OCI-LY7 (cell line): Measurements from ENCODE around the gene SORBS2. TPM values are rescaled to one million over a fixed set of nuclear protein-coding genes. Genes with fewer than 3 reads are reported as not detected.

Experiments used
- BruUV-seq: library from RNA; stranded (reverse); fragments of 400-500 nt; replicated peaks from 2 replicates; lab custom pipeline; 2021; lab: Mats Ljungman, UMichigan
- CTCF ChIA-PET: fragments of 300-600 bp; sonication (Branson Sonifier 250); formaldehyde crosslinking; loops from one replicate; lab custom pipeline; 2022; ENCODE audit warnings: antibody characterized with exemption; ENCODE audit not compliant: unreplicated experiment; lab: Charles Lee
- POLR2A ChIA-PET: fragments of 300-600 bp; sonication (Branson Sonifier 250); formaldehyde crosslinking; loops from one replicate; lab custom pipeline; 2022; ENCODE audit warnings: antibody characterized with exemption; lab: Charles Lee
- DNase-seq: peaks from one replicate; pipeline ENCODE4 v3.0.0-alpha.2; 2015; ENCODE audit warnings: low spot score
- H2AFZ ChIP-seq: fragments of 200-600 bp; sonication (generic), shearing (Covaris generic); 2 replicates; pipeline ENCODE4 v1.6.1; 2014; ENCODE audit warnings: mild to moderate bottlenecking, antibody characterized with exemption, low read length, moderate library complexity
- H3K27ac ChIP-seq: fragments of 200-600 bp; sonication (generic); 2 replicates; pipeline ENCODE4 v1.5.1; 2014; ENCODE audit warnings: mixed run types, low read depth, mild to moderate bottlenecking, moderate library complexity, low read length, inconsistent platforms; ENCODE audit not compliant: poor library complexity, severe bottlenecking
- H3K36me3 ChIP-seq: fragments of 200-600 bp; sonication (generic); 2 replicates; pipeline ENCODE4 v1.6.1; 2014; ENCODE audit warnings: mild to moderate bottlenecking, antibody characterized with exemption, low read length, moderate library complexity, mixed read lengths; ENCODE audit not compliant: insufficient read depth
- H3K4me1 ChIP-seq: fragments of 200-600 bp; sonication (generic); 2 replicates; pipeline ENCODE4 v1.5.1; 2014; ENCODE audit warnings: mild to moderate bottlenecking, low read length; ENCODE audit not compliant: insufficient read depth, poor library complexity, severe bottlenecking
- H3K4me2 ChIP-seq: fragments of 200-600 bp; sonication (generic); 2 replicates; pipeline ENCODE4 v1.6.1; 2014; ENCODE audit warnings: mild to moderate bottlenecking, low read length
- H3K4me3 ChIP-seq: fragments of 200-600 bp; sonication (generic); 2 replicates; pipeline ENCODE4 v1.5.1; 2014; ENCODE audit warnings: mild to moderate bottlenecking, low read depth, low read length; ENCODE audit not compliant: poor library complexity, severe bottlenecking
- H3K79me2 ChIP-seq: fragments of 200-600 bp; sonication (generic); 2 replicates; pipeline ENCODE4 v1.6.1; 2016; ENCODE audit warnings: low read depth, mild to moderate bottlenecking, low read length, moderate library complexity, mixed read lengths; ENCODE audit not compliant: insufficient read depth
- H3K9me2 ChIP-seq: fragments of 200-600 bp; sonication (generic); 2 replicates; pipeline ENCODE4 v1.6.1; 2016; ENCODE audit warnings: mild to moderate bottlenecking, low read length, mixed read lengths; ENCODE audit not compliant: insufficient read depth
- H3K9me3 ChIP-seq: fragments of 200-600 bp; sonication (generic); 2 replicates; pipeline ENCODE4 v1.6.1; 2014; ENCODE audit warnings: mild to moderate bottlenecking, mixed run types, low read length, mixed read lengths
- H4K20me1 ChIP-seq: fragments of 200-600 bp; sonication (generic); 2 replicates; pipeline ENCODE4 v1.6.1; 2014; ENCODE audit warnings: mild to moderate bottlenecking, antibody characterized with exemption, low read length, moderate library complexity, mixed read lengths; ENCODE audit not compliant: insufficient read depth
- EZH2phosphoT487 ChIP-seq: fragments of 200-600 bp; sonication (generic); IDR thresholded peaks from 2 replicates; pipeline ENCODE4 v1.6.1; 2018; ENCODE audit warnings: low read depth, borderline replicate concordance, mild to moderate bottlenecking, mixed run types, antibody characterized with exemption, low read length, moderate library complexity, mixed read lengths
- intact Hi-C: fragments of 100-400 bp; cut with micrococcal nuclease; formaldehyde crosslinking; loops from one replicate; pipeline ENCODE4 v1.10.0; 2022; ENCODE audit not compliant: unreplicated experiment
- total RNA-seq, 2 experiments: library from RNA; depleted of rRNA in 1 of 2; stranded (reverse); fragments of >200 nt in 1 of 2; shearing (Covaris generic) in 1 of 2; gene quantifications; 2 replicates each; pipeline ENCODE4 v1.2.3, GENCODE V29; 2014 to 2022
- TF ChIP-seq, protein P1 (sequence below): fragments of 200-600 bp; sonication (generic); conservative IDR thresholded peaks from 2 replicates; pipeline ENCODE4 v1.5.1; 2014; ENCODE audit warnings: mild to moderate bottlenecking, antibody characterized with exemption, low read length, moderate library complexity, mixed read lengths

SORBS2 gene
- total RNA-seq, 2 experiments from 2014 or later: 33.2 to 43.5 TPM

DNA sequence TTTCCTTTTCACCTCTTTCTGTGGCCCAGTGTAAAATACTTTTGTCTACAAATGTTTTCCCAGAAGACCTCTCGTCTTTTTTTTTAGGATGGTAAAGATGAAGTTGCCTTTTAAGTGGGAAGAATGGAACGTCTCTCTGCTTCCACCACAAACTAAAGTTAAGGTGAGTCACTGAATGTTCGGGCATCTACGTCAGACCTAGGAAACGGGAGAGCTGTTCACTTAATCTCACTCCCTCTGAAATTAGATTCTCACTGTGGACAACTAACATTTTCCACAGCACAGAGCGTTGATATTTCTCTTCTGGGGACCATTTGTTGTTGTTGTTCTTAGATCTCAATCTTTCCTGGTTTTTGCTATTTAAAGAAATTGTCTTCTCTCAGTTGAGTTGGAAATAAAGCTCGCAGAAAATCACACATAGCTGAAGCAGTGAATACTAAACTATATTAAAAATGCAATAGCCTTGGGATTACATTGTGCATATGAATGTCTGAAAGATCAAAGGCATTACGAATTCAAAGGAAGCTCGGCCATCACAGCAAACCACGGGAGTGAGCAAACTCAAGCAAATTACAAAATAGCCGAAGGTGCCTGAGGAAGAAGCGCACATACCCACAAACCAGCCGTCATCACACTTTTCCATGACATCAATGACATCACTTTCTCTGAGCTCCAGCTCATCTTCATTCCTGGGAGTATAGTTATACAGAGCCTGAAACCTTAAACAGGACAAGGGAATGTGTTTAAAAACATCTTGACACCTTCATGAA, 222.7 kb downstream of the SORBS2 start:
- Histone ChIP-seq H3K79me2 (no peaks in the 10 kb centered on the region), H3K36me3 (no peaks in the 10 kb centered on the region), H3K9me3 (no peaks in the 10 kb centered on the region), H3K4me2 (no peak overlapping the region), H4K20me1 (no peaks in the 10 kb centered on the region), H2AFZ (no peak overlapping the region), H3K27ac (no peak overlapping the region), H3K4me3 (no peak overlapping the region), H3K9me2 (no peaks in the 10 kb centered on the region), H3K4me1 (peaks cover 29% of the 10 kb centered on the region)
- no peak for TF ChIP-seq EZH2phosphoT487
- TF ChIP-seq, protein P1, sequence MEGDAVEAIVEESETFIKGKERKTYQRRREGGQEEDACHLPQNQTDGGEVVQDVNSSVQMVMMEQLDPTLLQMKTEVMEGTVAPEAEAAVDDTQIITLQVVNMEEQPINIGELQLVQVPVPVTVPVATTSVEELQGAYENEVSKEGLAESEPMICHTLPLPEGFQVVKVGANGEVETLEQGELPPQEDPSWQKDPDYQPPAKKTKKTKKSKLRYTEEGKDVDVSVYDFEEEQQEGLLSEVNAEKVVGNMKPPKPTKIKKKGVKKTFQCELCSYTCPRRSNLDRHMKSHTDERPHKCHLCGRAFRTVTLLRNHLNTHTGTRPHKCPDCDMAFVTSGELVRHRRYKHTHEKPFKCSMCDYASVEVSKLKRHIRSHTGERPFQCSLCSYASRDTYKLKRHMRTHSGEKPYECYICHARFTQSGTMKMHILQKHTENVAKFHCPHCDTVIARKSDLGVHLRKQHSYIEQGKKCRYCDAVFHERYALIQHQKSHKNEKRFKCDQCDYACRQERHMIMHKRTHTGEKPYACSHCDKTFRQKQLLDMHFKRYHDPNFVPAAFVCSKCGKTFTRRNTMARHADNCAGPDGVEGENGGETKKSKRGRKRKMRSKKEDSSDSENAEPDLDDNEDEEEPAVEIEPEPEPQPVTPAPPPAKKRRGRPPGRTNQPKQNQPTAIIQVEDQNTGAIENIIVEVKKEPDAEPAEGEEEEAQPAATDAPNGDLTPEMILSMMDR: no peak
- CTCF ChIA-PET: interaction anchor here (1.0 to 1.1 kb wide), 2 partner anchors 109 to 110 kb away, joined by 3 read pairs; no protein-coding TSS in a partner anchor
- no peak for DNase-seq
- BruUV-seq: no TSS peak
- POLR2A ChIA-PET: interaction anchor here (0.6 to 8.7 kb wide), 8 partner anchors 9 to 283 kb away, joined by 3 to 142 read pairs (median 6); no protein-coding TSS in a partner anchor
- intact Hi-C loops: loop anchor here (5.0 kb wide), 3 partner anchors 177 to 377 kb away; no protein-coding TSS in a partner anchor

DNA sequence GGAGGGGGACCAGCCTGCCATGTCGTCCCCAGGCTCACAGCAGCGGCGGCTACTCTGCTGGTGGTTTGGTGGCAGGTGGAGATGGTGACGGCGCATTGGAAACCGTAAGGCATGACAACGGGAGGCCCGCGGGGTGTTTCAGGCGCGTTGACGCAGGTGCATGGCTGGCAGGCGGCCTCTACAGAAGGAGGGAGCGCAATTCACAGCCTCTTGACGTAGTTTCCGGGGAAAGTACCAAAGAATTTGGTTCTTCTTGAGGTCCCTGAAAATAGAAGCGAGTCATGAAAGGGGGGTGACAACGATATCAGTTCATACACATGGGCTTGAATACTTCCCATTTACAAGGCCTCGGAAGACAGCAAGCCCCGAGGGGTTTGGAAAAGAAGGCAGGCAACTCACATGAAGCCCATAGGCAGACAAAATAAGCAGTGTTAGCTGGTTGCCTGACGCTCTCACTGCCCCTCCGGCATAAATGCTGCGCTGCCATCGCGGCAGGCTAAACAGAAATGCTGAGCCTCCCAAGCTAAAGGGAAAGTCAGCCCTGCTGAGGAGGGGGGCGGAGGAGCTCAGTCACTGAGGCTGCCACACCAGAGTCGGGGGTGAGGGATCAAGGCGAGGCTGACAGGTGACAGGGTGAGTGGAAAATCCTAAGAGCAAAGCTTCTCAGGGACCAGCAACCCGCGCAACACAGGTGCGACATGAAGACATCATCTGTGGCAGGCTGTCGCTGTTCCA, 224.4 kb downstream of the SORBS2 start:
- peak overlapping the region; percentile 85 for H3K4me2 ChIP-seq

More for the DNA sequence above, 224.4 kb downstream of the SORBS2 start:
- POLR2A ChIA-PET: interaction anchor here (0.6 to 8.7 kb wide), 20 partner anchors 10 to 558 kb away, joined by 3 to 142 read pairs (median 4); partner anchors contain the start of genes ANKRD37 and UFSP2
- Histone ChIP-seq H3K4me3 (peak overlapping the region; percentile 57), H2AFZ (peak overlapping the region; percentile 89), H3K27ac (peak overlapping the region; percentile 78), H3K9me3 (no peaks in the 10 kb centered on the region), H3K9me2 (no peaks in the 10 kb centered on the region), H3K79me2 (no peaks in the 10 kb centered on the region), H4K20me1 (no peaks in the 10 kb centered on the region), H3K36me3 (no peaks in the 10 kb centered on the region), H3K4me1 (peaks cover 37% of the 10 kb centered on the region)
- DNase-seq: peak; percentile 90
- BruUV-seq: TSS peak; percentile 84
- no peak for TF ChIP-seq EZH2phosphoT487
- TF ChIP-seq, protein P1: no peak
- intact Hi-C loops: loop anchor here (1.0 to 5.0 kb wide), 5 partner anchors 108 to 375 kb away; partner anchors contain the start of gene CCDC110
- CTCF ChIA-PET: interaction anchor here (0.6 to 2.4 kb wide), 3 partner anchors 11 to 110 kb away, joined by 3 to 19 read pairs (median 4); no protein-coding TSS in a partner anchor
